OCI-LY3 (cell line): ENCODE results near the gene SLC4A9.

Source experiments
- CTCF ChIP-seq: fragments of 200-600, 300-600 bp; sonication (generic); IDR thresholded peaks from 2 replicates; pipeline ENCODE4 v1.5.1; 2014; ENCODE audit warnings: antibody characterized with exemption, low read length, low read depth
- EZH2phosphoT487 ChIP-seq: fragments of 200-600 bp; shearing (Covaris generic); IDR thresholded peaks from 2 replicates; pipeline ENCODE4 v1.6.1; 2018; ENCODE audit warnings: antibody characterized with exemption, mixed run types, low read depth

GRCh38 chr5:140365941-140366340 is 5.9 kb downstream of the SLC4A9 start:
- no peak for TF ChIP-seq CTCF
- no peak for TF ChIP-seq EZH2phosphoT487
